Activated CD8-positive, alpha-beta memory T cell treated with anti-CD3 and anti-CD28 coated beads, Interleukin-2, amount 50 U/mL, for 1 hour (primary cell): ENCODE data around the gene CD320.
"Not testable (repeated sequence)": the region's sequence is repeated elsewhere in the genome, so short reads cannot be mapped to it uniquely, and the experiment has no call there.

Experiments
- DNase-seq: peaks from one replicate; pipeline ENCODE4 v3.0.0-alpha.2; 2020; ENCODE audit errors: extremely low read depth

Gene CD320

DNA sequence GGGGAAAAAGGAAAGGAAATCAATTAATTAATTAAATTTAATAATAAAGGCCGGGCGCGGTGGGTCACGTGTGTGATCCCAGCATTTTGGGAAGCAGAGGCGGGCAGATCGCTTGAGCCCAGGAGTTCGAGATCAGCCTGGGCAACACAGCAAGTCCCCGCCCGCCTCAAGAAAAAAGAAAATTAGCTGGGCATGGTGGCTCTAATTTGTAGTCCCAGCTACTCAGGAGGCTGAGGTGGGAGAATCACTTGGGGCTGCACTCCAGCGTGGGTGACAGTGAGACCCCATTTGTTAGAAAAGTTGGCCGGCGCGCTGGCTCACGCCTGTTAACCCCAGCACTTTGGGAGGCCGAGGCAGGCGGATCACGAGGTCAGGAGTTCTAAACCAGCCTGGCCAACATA, 733 bp upstream of the CD320 start:
- no peak for DNase-seq

DNA sequence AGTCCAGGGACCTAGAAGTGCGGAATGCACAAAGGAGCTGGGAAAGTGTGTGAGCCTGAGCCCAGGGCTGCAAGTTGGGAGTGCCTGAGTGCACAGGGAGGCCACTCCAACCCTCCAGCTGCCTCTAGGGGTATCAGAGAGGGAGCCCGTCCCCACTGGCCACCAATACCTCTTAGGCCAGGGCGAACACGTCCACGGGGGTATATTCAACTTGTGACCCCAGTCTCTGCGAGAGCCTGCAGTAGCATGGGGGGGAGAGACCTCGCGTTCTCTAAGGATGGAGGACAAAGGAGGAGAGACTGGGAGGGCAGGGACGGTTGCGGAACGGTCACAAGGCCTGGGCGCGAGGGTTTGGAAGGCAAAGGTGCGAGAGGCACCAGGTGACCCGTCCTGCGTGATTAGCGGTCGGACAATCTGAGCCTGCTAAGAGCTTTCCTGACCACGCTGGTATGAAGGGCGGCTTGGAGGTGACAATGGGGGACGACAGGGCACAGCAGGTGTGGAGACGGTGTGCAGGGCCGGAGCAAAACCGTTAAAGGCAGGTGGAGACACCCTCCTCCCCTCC, 676 bp downstream of the CD320 start:
- no peak for DNase-seq

DNA sequence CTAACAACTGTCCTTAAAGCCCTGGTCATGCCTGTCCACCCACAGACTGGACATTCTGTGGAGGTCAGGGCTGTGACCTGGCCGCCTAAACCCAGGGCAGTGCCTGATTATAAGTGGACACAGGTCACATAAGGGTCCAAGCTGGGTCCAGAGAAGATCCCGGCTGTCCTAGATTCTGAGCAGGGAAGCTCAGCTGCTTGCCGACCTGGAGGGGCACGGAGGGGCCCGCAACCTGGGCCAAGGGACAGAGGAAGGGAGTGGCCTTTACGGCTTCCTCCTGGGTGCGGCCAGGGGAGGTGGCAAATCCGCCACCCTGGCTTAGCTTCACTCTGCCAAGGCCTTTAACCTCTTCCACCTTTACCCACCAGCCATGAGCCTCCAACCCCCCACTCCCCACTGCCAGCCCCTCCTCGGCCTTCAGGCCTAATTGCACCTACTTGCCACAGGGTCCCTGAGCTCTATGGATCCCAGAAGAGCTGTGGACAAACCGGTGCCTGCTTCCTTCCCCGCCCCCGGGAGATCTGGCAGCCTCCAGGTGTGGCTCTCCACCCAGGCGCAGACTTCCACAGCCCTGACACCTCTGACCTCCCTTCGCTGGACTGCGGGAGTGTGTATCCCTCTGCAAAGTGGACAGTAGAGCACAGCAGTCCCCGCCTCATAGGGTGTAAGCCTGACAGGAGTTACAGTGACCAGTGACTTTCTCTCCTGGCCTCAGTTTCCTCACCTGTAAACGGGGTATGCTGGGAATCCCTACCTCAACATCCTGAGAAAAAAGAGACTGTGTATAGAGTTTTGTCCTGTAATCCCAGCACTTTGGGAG, 1.7 kb downstream of the CD320 start:
- DNase-seq = no peak

DNA sequence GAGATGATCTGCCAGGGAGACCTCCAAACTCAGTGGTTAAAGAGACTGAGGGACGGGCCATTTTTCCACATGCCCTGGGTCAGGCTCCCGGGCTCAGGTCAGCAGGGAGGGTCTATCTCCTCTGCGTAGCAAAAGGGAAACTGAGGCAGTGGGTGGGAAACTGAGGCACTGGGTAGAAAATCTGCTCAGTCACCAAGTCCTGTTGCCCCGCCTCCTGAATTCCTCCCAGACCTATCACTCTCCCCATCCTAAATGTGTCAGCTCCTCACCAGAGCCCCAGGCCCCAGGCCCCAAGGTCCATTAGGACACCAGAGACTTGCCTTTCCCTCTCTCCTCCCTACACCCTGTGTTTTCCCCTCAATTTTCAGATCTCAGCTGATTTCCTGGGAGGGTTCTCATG, 2.4 kb downstream of the CD320 start:
- no peak for DNase-seq

- no peak for DNase-seq
These were observed 3.1 kb downstream of the CD320 start for GRCh38 chr19:8304841-8305621.

GRCh38 chr19:8302734-8303133, 5.4 kb downstream of the CD320 start:
- no peak for DNase-seq

DNA sequence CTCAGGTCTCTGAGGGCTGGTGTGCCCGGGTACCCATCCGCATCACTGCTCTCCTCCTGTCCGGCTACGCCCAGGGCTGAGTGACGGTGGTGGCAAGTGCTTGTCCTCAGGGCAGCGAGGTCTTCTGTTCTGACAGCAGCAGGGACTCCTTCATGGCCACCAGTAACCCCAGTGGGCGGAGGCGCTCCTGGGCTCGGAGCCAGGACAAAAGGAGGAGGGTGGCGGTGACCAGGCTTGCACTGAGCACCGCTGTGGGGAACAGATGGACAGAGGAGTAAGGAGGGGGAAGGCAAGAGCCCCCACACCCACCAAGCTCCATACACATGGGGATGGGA, 5.8 kb downstream of the CD320 start:
- DNase-seq = no peak

- DNase-seq = not testable (repeated sequence)
These were observed 16.8 kb downstream of the CD320 start for GRCh38 chr19:8291337-8291736.

- not testable (repeated sequence) for DNase-seq
These were observed 31.6 kb downstream of the CD320 start for GRCh38 chr19:8276508-8276907.

GRCh38 chr19:8269724-8270123, 38.4 kb downstream of the CD320 start:
- no peak for DNase-seq

DNA sequence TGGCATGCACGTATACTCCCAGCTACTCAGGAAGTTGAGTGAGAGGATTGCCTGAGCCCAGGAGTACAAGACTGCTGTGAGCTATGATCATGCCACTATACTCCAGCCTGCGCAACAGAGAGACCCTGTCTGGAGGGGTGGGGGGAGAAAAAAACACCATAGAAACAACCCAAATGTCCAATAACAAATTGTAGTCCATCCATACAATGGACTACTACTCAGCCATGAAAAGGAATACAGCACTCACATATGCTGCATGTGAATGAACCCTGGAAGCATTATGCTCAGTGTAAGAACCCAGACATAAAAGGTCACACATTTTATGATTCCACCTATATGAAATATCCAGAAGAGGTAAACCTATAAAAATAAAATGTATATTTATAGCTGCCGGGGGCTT, 42.3 kb downstream of the CD320 start:
- DNase-seq = no peak

DNA sequence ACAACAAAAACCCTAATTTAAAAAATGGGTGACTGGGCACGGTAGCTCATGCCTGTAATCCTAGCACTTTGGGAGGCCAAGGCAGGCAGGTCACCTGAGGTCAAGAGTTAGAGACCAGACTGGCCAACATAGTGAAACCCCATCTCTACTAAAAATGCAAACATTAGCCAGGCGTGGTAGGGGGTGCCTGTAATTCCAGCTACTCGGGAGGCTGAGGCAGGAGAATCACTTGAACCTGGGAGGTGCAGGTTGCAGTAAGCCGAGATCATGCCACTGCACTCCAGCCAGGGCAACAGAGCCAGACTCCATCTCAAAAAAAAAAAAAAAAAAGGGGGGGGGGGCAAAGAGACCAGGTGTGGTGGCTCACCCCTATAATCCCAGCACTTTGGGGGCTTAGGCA, 43.9 kb downstream of the CD320 start:
- DNase-seq = not testable (repeated sequence)

DNA sequence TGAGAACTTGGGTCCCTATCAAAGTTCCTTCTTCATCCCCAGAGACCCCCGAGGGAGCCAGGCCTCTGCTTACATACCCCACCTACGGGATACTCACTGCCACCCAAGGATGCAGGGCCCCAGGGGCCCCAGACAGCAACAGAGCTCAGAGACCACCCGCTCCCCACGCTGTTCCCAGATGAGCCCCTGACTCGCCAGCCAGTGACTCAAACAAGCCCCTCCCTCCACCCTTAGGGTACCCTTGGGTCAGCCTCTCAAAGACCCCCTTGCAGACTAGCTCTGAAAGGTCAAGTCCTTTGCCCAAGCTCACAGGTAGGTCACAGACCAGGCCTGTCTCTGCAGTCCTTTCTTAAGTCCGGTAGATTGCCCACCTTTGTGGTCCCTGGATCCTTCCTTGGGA, 45.7 kb downstream of the CD320 start:
- DNase-seq = no peak

DNA sequence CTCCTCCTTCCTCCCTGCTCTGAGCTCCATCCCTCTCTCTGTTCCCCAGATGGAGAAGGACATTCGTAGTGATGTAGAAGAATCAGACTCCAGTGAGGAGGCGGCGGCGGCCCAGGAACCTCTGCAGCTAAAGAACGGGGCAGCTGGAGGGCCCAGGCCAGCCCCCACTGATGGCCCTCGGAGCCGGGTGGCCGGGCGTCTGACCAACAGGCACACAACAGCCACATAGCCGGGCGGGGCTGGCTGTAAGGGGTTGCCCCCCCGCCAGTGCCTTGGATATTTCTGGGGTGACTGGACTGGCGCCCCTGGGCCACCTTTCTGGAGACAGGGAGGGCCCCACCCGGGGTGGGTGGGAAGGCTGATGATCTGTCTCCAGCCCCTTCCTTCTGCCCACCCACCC, 46.3 kb downstream of the CD320 start:
- DNase-seq = no peak

GRCh38 chr19:8261347-8261746, 46.8 kb downstream of the CD320 start:
- DNase-seq = no peak

GRCh38 chr19:8259922-8260247, 48.3 kb downstream of the CD320 start:
- DNase-seq = no peak

DNA sequence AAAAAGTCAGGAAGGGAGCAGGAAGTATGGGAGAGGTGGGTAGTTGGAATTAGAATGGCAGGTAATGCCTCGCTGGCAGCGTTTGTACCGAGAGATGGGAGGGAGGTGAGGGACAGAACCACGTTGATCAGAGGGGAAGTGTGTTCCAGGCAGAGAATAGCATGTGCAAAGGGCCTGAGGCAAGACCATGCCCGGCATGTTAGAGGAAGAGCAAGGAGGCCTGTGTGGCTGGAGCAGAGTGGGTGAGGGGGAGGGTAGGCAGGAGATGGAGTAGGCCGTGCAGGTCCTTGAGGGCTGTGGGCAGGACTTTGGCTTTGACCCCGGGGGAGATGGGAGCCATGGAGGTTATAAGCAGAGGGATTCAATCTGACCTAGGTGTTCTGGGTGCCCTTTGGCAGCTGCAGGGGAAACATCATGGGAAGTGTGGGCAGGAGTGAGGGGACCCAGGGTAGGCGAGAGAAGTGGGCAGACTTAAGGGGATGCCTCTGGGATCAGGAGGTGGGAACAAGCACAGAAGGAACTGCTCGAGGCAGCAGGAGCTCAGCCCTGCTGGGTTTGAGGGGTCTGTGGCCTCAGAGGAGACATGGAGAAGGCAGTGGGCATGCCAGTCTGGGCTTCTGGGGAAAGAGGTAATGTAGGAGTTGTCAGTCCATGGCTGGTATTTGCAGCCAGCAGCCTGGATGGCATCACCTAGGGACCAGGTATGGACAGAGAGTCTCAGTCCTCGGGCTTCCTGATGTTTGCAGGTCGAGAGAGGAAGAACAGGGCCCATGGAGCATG, 48.8 kb downstream of the CD320 start:
- no peak for DNase-seq

- no peak for DNase-seq
These were observed 51.1 kb downstream of the CD320 start for GRCh38 chr19:8257052-8257443.

DNA sequence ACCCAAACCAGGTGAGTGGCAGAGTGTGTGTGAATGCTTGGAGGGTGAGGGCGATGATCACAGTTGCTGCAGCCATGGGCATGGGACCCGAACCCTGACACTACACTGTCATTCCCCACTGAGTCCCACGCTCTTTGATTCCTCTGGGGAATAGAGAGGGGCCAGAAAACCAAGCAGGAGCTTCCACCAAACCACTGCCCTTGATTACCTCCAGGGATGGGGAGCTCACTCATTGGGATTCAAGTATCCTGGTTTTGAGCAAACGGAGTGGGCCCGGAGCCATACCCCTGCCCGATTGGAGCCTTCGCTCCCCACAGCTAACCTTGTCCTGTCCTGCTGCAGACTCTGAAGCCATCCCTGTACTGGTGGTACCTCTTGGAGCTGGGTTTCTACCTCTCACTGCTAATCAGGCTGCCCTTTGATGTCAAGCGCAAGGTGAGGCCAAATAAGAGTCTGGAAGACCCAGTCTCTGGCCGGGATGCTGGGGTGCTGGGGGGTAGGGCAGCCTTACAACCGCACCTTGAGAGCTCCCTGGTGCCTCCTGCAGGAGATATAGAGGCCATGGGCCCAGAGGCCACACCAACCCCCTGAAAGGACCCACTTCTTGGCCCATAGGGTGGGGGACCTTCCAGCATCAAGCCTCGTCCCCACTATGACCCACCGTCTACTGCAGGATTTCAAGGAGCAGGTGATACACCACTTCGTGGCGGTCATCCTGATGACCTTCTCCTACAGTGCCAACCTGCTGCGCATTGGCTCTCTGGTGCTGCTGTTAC, 51.7 kb downstream of the CD320 start:
- DNase-seq = no peak

- DNase-seq = no peak
These were observed 52.6 kb downstream of the CD320 start for GRCh38 chr19:8255426-8256125.
